ENCODE measurements around the gene DLG5. TPM values are rescaled to one million over a fixed set of nuclear protein-coding genes. Genes with fewer than 3 reads are reported as not detected.

Gene DLG5
- total RNA-seq, 1 donor, result 39.7 TPM

DNA sequence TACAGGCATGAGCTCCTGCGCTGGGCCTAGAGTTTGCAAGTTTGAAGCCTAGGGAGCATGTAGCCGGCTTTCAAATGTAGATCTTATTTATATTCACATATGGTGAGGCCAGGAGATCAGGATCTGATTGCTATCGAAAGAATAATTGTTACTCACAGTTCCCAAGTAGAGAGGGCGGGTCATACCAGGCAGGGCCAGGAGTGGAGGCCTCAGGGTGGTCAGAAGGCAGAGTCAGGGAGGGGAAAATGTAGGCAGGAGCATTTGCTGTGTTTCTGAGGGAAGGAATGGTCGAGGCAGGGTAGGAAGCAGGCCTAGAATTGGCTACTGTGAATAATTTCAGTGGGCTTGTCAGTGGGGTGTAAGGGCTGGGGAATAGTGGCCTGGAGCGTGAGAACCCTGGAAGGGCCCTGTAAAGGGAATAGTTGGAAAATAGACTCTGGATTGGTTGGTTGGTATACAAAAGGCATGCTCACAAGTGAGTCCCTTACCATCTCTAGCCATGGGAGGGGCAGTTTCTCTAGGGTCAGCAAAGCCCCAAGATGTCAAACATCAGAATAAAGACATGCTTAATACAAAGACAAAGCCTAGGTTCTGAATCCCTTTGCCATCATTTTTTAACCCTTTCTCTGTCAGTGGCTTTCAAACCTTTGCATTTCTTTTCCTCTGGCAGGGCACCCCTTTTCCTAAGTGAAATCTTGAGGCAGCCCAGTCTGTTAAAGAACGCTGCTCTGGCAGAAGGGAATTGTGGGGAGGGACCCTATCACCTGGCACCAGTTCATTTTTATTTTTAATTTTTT is 36.0 kb upstream of the DLG5 start:
- no peak for TF ChIP-seq CTCF (IDR thresholded peaks at IDR 0.05; ENCODE audit: insufficient read depth, low read depth, low read length)
- no peak for DNase-seq (ENCODE audit: low read depth)
- no peak overlapping the region for H3K4me3 ChIP-seq (ENCODE audit: low read depth, low read length)

DNA sequence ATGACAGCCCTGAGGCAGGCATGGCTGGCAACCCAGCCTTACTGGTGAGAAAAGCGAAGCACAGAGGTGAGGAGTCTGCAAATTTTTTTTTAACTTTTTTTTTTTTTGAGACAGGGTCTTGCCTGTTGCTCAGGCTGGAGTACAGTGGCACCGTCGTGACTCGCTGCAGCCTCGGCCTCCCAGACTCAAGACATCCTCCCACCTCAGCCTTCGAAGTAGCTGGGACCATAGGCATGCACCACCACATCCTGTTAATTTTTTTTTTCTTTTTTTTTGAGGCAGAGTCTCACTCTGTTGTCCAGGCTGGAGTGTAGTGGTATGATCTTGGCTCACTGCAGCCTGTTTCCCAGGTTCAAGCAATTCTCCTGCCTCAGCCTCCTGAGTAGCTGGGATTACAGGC is 35.1 kb upstream of the DLG5 start:
- TF ChIP-seq CTCF (IDR thresholded peaks at IDR 0.05; ENCODE audit: insufficient read depth, low read depth, low read length), result no peak
- no peak for DNase-seq (ENCODE audit: low read depth)
- H3K4me3 ChIP-seq (ENCODE audit: low read depth, low read length), result no peak overlapping the region

GRCh38 chr10:77960829-77961329 is 34.3 kb upstream of the DLG5 start:
- no peak for DNase-seq (ENCODE audit: low read depth)
- no peak overlapping the region for H3K4me3 ChIP-seq (ENCODE audit: low read depth, low read length)
- no peak for TF ChIP-seq CTCF (IDR thresholded peaks at IDR 0.05; ENCODE audit: insufficient read depth, low read depth, low read length)

DNA sequence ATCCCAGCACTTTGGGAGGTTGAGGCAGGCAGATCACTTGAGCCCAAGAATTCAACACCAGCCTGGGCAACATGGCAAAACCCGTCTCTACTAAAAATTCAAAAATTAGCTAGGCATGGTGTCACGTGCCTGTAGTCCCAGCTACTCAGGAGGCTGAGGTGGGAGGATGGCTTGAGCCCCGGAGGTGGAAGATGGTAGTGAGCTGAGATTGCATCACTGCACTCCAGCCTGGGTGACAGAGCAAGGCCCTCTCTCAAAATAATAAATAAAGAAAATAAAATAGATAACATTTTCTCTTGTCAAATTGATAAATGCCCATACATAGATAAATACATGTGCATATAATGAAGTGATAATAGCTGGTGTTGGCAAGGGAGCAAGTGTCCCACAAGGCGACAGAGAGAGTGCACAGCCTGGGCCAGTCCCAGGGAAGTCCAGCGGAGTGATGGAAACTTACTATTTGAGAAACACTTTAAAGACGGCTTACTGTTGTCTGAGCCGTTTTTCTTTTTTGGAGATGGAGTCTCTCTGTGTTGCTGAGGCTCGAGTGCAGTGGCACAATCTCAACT is 33.4 kb upstream of the DLG5 start:
- H3K4me3 ChIP-seq (ENCODE audit: low read depth, low read length), result no peak overlapping the region
- TF ChIP-seq CTCF (IDR thresholded peaks at IDR 0.05; ENCODE audit: insufficient read depth, low read depth, low read length), result no peak
- DNase-seq (ENCODE audit: low read depth), result no peak

DNA sequence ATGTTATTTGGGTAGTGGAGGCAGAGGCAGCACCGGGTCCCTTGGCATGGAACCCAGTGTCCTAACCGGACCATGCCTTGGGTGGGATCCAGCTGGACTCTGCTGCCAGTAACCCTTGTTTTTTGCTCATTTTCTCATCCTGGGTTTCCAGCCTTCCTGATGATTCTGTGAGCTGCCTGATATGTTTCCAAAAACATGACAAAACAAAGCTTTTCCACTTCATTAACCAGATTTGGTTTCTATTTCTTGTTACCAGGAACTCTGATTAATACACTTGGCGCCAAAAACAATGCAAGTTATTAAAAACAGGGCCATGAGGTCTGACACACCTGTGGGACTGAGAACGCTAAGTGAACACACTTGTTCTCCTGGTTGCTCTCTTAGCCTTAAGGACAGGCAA is 32.8 kb upstream of the DLG5 start:
- H3K4me3 ChIP-seq (ENCODE audit: low read depth, low read length), result no peak overlapping the region
- no peak for TF ChIP-seq CTCF (IDR thresholded peaks at IDR 0.05; ENCODE audit: insufficient read depth, low read depth, low read length)
- no peak for DNase-seq (ENCODE audit: low read depth)

- TF ChIP-seq CTCF (IDR thresholded peaks at IDR 0.05; ENCODE audit: insufficient read depth, low read depth, low read length), result no peak
- H3K4me3 ChIP-seq (ENCODE audit: low read depth, low read length), result no peak overlapping the region
- no peak for DNase-seq (ENCODE audit: low read depth)
Measured at GRCh38 chr10:77955136-77955535, 28.6 kb upstream of the DLG5 start.

All from fibroblast of villous mesenchyme (primary cell).